Measurements from ENCODE around the gene GJA5. TPM values are rescaled to one million over a fixed set of nuclear protein-coding genes. Genes with fewer than 3 reads are reported as not detected.

GJA5 gene
- 10 to 100 TPM; 28.7 to 29.3 (median 29.0) TPM for polyA plus RNA-seq (ENCODE audit: insufficient read length in 4 of 4)

GRCh38 chr1:147760481-147761260 is at the start of gene GJA5:
TSS of gene GJA5 (minus strand) at chr1:147760602. CDS start at chr1:147759238, 1,364 bp downstream.
- DNase-seq (ENCODE audit: low read depth in 4 of 4, low spot score in 3 of 4), result no peak

GRCh38 chr1:147809236-147809635 is 48.8 kb upstream of the GJA5 start:
- no peak for DNase-seq (ENCODE audit: low read depth in 4 of 4, low spot score in 3 of 4)

DNA sequence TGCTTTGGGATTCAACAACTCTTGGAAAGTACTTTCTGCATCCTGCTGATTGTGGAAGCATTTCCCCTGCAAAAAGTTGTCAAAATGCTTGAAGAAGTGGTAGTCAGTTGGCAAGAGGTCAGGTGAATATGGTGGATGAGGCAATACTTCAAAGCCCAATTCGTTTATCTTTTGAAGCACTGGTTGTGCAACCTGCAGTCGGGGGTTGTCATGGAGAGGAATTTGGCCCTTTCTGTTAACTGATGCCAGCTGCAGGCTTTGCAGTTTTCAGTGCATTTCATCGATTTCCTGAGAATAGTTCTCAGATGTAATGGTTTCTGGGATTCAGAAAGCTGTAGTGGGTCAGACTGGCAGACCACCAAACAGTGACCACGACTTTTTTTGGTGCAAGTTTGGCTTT is 47.6 kb upstream of the GJA5 start:
- no peak for DNase-seq (ENCODE audit: low read depth in 4 of 4, low spot score in 3 of 4)

DNA sequence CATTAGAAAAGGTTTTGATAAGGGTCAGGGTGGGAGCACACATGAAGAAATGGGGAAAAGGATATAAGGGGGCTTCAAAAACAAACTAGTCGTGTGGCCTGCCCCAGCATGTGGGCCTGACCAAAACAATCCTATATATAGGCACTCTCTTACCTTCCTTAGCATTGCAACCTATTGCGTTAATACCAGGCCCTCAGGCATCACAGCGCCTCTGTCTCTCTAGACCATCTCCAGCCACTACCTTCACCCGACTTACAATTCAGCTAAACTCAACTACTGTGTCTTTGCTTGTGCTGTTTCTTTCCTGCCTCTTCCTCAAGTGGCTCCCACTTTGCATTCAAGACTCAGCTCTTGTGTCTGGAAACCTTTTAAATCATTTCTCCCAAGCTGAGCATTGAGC is 47.0 kb upstream of the GJA5 start:
- DNase-seq (ENCODE audit: low read depth in 4 of 4, low spot score in 3 of 4), result no peak

GRCh38 chr1:147804942-147805723 is 44.7 kb upstream of the GJA5 start:
- no peak for DNase-seq (ENCODE audit: low read depth in 4 of 4, low spot score in 3 of 4)

- DNase-seq (ENCODE audit: low read depth in 4 of 4, low spot score in 3 of 4), result no peak
Measured at GRCh38 chr1:147800804-147801203, 40.4 kb upstream of the GJA5 start.

DNA sequence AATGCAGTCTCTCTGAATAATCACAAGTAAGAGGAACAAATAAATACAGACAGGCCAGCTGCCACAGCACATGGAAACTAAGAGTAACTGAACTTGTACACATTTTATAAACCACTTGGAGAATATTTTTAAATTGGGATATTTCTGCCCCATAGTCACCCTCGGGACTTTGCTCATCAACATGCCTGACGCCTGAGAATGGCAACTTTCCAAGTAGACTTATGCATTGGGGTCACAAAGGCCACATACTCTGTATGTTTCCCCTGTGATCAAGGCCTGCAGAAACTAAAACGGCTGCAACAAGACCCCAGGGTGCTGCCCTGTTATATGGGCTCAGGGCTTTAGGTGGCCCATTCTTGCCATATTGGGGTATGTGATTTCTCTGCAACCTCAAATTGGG is 38.3 kb upstream of the GJA5 start:
- DNase-seq (ENCODE audit: low read depth in 4 of 4, low spot score in 3 of 4), result no peak

DNA sequence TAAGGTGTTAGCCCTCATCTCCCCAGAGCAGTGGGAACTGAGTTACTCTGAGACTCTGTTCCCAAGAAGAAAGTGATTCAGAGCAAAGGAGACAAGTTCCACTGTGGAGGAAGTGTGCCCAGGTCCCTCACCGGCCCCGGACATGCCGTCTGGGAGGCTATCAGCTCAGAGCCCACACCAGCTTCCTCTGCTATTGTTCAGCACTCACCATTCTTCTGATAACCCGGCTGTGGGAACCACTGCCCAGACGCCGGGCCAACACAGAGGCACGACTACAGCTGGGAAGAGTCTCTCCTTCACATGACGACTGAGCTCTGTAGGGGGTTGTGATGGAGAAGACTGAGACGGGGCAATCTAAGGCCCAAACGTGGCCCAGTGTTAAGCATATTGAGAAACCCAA is 34.2 kb upstream of the GJA5 start:
- DNase-seq (ENCODE audit: low read depth in 4 of 4, low spot score in 3 of 4), result no peak

- no peak for DNase-seq (ENCODE audit: low read depth in 4 of 4, low spot score in 3 of 4)
Measured at GRCh38 chr1:147791876-147792275, 31.5 kb upstream of the GJA5 start.

DNA sequence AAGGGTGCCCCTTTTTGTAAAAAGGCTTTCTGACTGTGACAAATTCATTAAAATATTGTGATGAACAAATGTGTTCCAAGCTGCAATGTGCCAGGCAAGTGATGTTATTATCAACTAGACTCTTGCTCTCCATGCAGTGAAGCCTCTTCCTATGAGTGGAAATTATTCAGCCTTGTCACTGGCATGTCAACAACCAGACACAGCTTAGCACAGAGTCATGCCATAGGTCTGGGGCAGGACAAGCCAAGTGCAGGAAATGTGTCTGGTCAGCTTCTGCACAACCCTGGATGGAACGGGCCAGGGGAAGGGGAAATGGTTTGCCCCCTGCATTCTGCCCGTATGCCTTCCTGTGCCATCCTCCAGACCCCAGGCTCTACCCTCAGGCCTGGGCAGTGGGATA is 27.4 kb upstream of the GJA5 start:
- no peak for DNase-seq (ENCODE audit: low read depth in 4 of 4, low spot score in 3 of 4)

- DNase-seq (ENCODE audit: low read depth in 4 of 4, low spot score in 3 of 4), result no peak
Measured at GRCh38 chr1:147786536-147786935, 26.1 kb upstream of the GJA5 start.

- DNase-seq (ENCODE audit: low read depth in 4 of 4, low spot score in 3 of 4), result no peak
Measured at GRCh38 chr1:147785794-147786506, 25.5 kb upstream of the GJA5 start.

GRCh38 chr1:147784941-147785340 is 24.5 kb upstream of the GJA5 start:
- no peak for DNase-seq (ENCODE audit: low read depth in 4 of 4, low spot score in 3 of 4)

- DNase-seq (ENCODE audit: low read depth in 4 of 4, low spot score in 3 of 4), result no peak
Measured at GRCh38 chr1:147781056-147781471, 20.7 kb upstream of the GJA5 start.

DNA sequence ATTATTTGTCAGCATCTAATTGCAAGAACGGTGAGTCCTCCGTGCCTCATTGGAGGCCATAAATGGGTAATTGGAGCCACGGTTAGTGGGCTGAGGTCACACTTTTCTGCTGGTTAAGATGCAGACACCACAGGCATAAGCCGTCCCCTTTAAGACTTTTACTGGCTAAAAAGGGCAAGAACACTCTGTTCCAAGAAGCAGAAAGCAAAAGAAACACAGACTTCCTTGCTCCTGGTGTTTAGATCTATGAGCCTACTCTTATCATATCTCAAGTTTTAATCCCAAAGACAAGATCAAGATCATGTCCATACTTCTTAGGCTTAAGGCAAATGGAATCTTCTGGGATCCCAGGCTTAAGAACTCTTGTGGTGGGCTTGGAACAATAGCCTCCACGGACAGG is 17.3 kb upstream of the GJA5 start:
- DNase-seq (ENCODE audit: low read depth in 4 of 4, low spot score in 3 of 4), result no peak

DNA sequence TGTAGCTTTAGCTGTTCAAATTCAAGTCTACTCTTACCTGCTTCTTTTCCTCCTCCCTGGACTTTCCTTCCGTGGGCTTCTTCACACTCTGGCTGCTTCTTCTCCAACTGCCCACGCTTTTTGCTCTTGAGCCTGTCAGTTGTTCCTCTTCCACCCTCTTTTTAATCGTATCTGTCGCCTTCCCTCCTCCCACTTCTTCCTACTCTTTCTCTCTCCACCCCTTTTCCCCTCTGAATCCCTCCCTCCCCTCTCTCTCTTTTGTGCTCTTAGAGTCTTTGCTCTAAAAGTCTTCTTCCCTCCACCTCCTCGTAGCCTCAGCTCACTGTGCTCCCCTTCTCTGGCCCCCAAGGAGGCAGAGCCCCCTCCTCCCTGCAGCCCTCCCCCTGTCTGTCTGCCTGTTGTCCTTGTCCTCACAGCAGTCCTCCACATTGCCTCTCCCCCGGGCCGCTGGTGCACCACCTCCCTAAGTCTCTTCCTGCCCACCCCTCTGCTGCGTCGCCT is 12.9 kb upstream of the GJA5 start:
- no peak for DNase-seq (ENCODE audit: low read depth in 4 of 4, low spot score in 3 of 4)

DNA sequence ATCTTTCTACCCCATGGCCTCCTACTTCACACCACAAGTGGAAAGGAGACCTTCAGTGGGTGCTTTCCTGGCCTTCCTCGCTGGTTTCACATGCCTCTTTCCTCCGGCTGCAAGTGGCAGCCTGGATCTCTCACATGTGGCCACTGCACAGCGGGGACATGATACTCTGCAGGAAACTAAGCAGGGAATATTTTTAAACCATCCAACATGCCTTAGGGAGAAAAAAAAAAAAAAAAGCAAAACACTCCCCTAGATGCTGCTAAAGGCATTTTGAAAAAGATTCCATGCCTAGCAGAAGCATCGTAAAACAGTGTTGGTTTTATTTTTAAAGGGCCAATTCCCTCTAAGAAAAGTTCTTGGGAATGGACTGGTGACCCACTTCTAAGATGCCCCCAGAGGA is 12.2 kb upstream of the GJA5 start:
- no peak for DNase-seq (ENCODE audit: low read depth in 4 of 4, low spot score in 3 of 4)

DNA sequence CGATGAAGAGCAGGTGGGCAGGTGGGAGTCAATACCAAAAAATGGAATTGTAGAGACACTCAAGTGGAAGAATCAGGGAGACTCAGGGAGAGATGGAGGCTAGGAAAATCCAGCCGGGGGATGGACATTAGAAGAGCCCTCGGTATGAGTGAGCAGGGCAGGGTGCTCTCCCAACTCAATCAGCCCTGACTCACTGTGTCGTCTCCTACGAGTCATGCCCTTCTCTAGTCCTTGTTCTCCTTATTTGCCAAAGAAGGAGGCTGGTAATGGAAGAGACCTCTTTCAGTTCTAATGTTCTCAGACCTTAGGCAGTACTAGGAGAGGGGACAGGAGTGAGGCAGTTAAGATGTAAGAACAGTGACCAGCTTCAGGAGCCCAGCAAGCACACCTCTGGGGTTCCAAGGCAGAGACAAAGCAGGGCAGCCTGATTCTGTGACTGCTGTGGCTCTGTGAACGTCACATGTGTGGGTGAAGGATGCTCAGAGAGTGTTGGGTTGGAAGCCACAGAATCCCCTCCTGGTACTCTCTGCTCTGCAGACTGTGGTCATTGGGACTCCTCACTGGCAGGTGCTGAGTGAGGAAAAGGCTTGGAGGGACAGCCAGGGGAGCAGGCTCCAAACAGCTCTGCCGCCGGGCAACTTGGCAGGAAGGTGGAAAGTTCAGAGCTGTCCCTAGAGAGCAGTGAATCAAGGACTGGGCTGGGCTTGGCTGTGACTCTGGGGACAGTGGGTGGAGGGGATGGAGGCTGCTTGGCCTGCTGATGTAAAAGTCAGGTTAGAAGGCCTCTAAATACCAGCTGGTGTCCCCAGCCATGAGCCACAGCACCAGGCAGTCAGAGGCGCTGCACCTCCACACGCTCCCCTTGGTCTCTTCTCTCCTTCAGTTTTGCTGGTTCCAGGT is 11.1 kb upstream of the GJA5 start:
- DNase-seq (ENCODE audit: low read depth in 4 of 4, low spot score in 3 of 4), result no peak

DNA sequence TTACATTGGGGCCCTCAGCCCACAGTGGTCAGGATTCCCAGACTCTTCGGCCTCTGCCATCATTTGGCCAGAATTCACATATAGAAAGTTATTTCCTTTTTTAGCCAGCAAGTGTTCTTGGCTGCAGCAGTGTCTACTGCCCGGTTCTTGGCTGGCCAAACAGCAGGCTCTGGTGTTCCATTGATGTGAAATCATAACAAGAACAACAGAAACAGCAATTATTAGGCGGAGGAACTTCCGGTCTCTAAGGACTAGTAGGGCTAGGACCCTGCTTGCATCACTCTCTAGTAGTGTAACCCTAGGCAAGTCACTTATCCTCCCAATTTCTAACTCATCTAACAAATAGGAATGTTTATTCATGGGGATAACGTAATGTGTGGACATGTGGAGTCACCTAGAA is 8.7 kb upstream of the GJA5 start:
- DNase-seq (ENCODE audit: low read depth in 4 of 4, low spot score in 3 of 4), result no peak

DNA sequence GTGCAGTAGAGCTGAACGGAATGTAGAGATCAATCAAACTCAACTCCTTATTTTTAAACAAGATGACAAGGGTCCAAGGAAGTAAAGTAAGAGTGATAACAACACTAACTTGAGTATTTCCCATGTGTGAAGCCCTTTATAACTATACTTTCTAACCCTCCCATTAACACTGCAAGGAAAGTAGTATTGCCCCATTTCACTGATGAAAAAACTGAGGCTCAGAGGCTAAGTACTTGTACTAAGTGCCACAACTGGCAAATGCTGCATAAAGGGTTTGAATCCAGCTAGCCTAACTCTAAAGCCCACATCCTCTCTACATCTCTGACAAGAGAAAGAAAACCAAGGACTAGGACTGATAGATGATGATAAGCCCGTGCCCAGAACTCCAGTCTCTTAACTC is 8.2 kb upstream of the GJA5 start:
- DNase-seq (ENCODE audit: low read depth in 4 of 4, low spot score in 3 of 4), result no peak
